Stimulated activated CD8-positive, alpha-beta memory T cell treated with anti-CD3 and anti-CD28 coated beads, Interleukin-4, amount 100 ng/mL, for 4 hours (primary cell): ENCODE measurements around the gene TMEM255B.
"Not testable (repeated sequence)": the region's sequence is repeated elsewhere in the genome, so short reads cannot be mapped to it uniquely, and the experiment has no call there.

Experiments used
- DNase-seq, 2 donors: peaks; one replicate each; pipeline ENCODE4 v3.0.0-alpha.2; 2020; ENCODE audit warnings: low read depth in 2 of 2, low spot score in 1 of 2

The TMEM255B gene

DNA sequence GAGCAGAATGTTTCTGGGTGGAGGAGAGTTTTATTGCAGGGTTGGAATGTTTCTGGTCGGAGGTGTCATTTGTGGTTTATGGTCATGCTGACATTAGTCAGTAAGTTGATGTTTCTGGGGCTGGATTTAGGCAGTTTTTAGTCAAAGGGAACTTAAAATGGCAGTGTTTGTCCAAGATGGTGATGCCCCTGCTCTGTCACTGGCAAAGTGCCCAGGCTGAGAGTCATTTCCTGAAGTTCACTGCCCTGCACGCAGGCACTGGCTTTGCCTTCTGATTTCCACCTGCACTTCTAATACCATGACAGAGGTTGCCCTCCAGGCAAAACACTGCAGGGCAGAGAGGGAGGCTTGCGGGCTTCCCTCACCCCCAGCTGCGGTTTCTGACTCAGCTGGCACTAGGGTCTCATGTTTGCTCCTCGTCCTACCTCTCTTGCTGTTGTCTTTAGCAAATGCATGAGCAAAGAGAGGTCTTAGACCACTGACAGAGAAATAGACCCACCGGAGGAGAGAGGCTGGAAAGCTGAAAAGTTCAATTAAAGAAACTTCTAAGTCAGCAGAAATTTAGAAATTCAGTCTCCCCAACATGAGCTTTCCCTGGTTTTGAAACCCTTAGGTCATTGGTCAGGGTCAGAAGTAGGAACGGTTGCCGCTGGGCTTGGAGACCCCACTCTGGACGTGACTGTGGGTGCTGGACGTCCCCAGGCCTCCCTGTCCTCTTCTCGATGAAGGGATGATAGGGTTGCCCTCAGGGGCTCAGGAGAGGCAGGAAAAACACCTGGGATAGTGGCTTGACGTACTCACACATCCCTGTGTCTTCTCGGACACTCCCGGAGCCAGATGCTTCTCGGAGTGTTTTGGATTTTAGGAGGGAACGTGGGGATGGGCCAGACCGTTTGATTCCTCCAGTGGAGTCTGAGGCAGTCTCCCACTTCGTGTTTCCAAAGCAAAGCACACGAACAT lies 26.3 kb downstream of the TMEM255B start:
- no peak for DNase-seq

DNA sequence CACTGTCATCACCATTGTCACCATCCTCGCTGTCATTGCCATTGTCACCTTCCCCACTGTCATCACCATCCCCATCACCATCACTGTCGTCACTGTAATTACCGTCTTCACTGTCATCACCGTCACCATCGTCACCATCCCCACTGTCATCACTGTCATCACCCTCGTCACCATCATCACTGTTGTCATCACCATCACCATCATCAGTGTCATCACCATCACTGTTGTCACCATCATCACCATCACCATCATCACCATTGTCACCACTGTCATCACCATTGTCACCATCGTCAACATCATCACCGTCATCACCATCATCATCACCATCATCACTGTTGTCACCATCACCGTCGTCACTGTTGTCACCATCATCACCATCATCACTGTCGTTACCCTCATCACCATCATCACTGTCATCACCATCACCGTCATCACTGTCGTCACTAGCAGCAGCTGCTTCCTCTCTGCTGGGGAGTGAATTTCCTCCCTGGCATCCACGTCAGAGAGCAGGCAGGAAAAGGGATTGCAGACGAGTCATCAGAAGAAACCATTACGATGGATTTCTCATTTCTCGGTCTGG lies 27.3 kb downstream of the TMEM255B start:
- no peak for DNase-seq

DNA sequence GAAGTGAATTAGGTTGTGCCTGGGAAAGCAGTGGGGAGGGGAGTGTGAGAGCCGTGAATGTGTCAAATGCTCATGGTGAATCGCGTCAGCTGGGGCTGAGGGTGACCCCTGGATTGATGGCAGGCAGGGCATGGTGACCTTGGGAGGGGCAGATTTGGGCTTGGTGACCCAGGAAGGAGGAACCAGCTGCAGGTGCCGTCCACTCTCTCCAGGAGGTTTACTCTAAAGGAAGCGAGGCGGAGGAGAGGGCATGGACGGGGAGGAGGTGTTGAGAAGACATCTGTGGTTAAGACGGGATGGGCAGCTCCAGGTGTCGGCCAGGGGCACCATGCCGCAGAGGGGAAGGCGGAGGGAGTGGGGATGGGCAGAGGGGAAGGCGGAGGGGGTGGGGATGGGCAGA lies 28.7 kb downstream of the TMEM255B start:
- no peak for DNase-seq

DNA sequence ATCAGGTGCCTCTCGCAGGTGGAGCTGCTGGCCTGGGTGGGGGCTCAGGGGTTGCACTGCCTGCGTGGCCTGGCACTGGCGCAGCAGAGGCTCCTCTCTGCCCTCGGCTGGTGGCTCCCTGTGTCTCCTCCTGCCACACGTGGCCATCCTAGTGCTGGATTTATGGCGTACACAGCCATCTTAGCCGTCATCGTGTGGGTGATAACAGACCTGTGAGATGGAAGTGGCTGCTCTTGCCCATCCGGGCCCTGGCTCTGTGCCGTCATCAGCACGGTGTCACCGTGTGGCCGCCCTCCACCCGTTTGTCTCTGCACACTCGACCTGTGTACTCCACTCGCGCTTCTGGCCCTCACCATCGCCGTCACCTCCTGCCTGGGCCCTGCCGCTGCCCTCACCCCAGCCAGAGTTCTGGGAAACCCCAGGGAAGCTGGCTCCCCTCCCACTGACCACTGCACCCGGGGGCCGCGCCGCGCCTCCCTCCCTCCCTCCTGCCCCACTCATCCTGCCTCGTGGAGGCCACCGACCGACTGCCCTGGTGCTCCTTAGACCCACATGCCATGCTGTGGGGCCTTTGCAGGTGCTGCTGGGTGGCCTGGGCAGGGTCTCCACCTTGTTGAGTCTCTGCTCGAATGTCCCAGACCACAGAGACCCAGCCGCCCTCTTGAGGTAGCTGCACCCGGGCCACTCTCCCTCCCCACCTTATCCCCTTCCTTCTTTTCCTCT lies 29.5 kb downstream of the TMEM255B start:
- no peak for DNase-seq

DNA sequence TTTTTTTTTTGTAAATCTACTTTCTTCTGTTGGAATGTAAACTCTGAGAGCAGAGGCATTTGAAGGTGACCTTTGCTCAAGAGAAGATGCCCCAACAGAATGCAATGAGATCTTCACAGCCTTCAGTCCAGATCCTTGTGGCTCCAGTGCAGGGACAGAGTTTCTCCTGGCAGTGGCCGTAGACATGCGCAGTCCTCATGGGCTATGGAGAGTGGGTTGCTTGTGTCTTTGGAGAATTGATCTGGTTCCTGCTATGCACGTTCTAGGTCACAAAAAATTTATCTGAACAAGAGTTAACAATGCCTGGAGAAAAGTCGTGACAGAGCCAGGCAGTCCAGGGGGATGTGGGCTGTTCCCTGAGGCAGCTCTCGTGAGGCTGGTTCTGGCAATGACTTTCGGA lies 30.1 kb downstream of the TMEM255B start:
- no peak for DNase-seq

DNA sequence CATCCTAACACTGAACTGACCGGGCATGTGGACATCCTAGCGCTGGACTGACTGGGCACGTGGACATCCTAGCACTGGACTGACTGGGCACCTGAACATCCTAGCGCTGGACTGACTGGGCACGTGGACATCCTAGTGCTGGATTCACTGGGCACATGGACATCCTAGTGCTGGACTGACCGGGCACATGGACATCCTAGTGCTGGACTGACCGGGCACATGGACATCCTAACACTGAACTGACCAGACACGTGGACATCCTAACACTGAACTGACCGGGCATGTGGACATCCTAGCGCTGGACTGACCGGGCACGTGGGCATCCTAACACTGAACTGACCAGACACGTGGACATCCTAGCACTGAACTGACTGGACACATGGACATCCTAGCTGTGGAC lies 30.9 kb downstream of the TMEM255B start:
- DNase-seq = not testable (repeated sequence)

DNA sequence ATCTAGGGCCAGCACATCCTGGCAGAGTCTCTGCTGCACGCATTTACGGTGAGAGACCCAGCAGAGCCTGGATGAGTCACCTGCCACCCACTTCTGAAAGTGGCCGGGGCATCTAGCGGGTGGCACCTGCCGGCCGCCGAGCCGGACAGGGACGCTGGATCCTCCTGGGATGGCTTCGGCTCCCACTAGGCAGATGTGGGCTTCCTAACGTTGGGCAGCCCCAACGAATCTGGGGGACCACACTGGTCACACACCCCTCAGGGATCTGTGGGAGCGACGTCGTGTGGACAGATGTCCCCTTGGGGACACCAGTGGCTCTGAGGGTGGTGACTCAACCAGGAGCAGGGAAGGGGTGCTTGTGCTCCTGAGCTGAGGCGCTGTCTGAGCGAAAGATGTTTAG lies 32.2 kb downstream of the TMEM255B start:
- no peak for DNase-seq

DNA sequence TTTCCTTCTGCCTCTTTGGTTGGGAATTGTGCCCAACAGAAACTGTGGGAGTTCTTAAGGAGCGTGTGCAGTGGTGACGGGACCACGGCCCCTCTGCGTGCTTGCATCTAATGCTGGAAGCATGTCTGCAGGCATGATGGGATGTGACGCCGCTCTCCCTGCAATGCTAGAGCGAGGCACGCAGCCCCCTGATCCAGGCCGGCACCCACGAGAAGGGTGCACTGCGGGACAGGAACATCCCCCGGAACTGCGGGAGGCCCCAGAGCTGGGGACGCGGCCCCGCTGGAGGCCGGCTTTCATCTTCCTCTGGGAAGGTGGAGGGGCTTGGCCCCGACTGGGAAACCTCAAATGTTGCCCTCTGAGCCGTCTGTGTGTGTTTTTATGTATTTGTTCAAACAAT lies 32.7 kb downstream of the TMEM255B start:
- DNase-seq = no peak

DNA sequence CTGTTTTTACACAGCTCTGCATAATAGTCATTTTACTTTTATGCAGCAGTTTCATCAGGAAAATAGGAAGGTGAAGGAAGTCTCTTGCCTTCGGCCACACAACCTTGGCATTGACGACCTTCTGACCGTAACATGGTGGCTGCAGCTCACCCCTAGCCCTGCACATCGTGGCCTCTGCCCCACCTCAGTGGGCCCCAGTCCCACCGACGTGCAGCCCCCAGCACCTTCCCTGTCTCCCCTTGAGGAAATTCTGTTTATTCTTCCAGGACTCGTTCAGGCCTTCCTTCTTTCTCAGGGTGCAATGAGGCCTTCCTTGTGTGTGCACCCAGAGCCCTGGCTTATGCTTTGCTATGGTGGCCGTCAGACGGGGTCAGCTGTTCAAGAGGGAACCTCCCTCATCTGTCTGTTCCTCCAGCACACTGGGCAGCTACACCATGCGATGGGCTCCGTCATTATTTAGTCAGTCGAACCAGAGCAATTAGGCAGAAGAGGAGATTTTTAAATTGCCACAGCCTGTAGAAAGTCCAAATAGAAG lies 33.3 kb downstream of the TMEM255B start:
- no peak for DNase-seq

DNA sequence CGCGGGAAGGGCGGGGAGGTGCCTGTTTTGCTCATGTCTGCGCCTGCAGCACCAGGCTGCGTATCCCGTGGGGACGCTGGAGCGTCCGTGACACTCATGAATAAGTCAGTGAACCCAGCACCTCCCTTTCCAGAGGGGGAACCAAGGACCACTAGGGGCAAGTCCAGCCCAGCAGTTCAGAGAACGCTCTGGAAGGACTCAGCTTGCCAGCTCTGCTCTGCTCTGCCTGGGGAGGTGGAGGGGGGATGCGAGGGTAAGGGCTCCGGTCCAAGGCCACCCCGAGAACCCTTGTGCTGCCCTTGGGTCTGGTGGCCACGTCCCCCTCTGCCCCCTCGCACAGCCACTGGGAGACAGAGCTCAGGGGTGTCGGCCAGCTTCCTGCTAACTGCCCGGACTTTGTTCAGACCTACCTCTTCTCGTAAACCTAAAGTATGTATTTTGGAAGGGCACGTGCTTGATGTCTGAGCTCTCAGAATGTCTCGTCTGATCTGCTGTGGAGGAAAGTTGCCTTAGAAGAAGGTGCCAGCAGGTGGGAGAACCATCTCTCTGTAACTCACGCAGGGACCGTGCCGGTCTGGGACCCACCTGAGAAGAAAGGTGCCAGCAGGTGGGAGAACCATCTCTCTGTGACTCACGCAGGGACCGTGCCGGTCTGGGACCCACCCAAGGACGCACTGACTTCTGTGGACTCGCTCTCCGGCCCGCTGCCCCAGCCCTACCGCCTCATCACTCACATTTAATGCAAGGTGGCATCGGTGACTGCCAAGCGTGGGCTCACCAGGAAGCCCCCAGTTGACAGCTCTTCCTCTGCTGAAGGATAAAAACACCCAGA lies 34.1 kb downstream of the TMEM255B start:
- DNase-seq = no peak

DNA sequence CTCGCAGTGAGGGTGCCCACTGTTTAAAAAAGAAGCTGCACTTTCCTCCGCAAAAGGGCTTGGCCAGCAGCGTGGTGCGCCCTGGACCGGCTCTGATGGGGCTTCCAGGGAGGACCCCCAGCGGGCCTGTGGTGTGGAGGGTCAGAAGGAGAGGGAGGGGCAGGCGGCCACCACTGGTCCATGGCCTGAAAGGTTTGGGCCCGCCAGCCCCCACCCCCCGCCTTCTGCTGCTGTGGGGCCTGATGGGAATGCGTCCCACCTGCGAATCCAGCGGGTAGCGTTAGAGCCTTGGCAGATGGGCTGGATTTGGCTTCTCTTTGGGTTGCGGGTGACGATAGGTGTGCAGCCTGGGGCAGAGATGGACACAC lies 34.7 kb downstream of the TMEM255B start:
- DNase-seq = no peak

DNA sequence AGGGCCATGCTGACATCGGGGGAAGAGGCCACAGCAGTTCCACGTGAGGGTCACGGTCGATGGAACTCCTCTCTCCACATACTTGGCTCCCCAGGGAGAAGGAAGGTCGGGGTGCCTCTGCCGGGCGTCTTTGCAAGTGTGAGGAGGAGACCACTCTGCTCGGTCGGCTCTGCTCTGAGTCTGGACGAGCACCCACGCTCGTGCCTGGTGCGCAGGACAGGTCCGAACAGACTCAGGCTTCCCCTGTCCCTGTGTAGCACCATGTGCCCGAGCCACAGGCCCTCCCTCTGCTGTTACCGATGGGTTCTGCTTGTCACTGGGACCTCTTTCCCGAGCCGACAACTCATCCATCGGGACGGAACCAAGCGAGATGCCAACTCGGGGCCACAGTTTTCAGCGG lies 35.1 kb downstream of the TMEM255B start:
- DNase-seq = no peak

DNA sequence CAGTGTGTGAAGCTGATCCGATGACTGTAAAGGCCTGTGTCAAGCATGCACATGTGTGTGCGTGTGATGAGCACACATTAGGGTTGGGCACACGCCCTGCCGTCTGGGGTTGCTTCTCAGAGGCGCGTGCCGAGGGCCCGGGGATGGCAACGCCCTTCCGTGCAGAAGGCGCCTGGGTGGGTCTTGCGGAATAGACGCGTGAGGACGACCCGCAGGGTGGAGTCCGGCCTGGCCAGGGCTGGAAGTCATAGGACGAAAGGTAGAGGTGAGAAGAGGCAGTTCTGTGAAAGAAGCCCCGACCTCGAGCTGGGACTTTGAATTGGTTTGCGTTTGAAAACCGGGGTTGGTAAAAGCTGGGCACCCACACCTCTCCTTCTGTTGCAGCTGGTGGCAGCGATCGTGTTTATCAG lies 35.7 kb downstream of the TMEM255B start:
- DNase-seq = no peak

DNA sequence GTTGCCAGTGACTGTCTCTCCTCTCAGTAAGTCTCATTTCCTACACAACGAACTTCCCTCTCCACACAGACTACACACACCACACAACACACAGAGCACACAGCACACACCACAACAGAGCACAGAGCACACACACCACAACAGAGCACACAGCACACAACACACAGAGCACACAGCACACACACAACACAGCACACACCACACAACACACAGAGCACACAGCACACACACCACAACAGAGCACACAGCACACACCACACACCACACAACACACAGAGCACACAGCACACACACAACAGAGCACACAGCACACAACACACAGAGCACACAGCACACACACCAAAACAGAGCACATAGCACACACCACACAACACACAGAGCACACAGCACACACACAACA lies 36.3 kb downstream of the TMEM255B start:
- DNase-seq = not testable (repeated sequence)

DNA sequence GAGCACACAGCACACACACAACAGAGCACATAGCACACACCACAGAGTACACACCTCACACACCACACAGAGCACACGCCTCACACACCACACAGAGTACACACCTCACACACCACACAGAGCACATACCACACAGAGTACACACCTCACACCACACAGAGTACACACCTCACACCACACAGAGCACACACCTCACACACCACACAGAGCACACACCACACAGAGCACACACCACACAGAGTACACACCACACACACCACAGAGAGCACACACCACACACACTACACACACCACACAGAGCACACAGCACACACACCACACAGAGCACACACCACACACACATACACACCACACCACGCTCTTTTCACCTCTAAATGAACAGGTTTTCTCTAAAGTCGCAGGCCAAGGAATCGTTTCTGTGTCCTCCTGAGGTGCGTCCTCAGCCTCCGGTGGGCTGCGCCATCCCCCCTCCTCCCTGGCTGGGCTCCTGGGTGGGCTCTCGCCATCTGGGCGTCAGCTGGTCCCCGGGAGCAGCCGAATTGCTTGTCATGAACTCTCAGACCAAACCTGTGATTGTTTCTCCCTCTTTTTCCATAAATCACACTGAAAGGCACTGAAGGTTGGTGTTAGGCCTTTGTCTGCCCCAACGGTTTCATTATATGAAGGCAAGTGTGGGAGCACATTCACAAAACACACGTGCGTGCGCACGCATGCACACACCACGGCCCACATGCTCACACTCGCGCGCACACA lies 37.4 kb downstream of the TMEM255B start:
- DNase-seq = no peak

DNA sequence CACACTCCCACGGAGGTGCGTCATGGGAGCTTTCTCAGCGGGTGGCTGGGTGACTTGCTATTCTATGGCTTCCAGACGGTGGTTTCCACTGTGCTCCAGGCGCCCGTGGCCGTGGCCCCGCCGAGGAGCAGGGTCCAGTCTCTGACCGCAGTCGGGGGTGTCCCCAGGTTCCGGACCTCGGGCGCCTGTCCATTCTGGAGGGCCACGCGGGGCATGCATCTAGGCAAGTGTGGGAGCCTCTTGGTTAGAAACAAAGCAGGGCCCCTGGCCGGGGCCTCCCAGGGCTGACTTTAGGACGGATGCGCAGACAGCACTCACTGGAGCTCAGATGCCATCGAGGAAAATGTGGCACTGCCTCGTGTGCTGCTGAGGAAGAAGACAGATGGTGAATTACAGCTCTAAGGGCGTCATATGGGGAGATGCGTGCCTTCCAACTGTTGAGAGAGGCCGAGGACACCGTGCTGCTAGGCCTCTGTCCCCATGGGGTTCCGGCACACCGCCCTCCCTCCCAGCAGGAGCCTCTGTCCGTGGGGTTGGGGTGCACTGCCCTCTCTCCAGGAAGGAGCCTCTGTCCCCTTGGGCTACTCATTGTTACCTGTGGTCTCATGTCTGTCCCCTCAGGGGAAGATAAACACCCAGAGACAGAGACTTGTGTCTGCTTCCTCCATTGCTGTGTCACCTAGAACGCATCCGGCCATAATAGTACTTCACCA lies 38.1 kb downstream of the TMEM255B start:
- no peak for DNase-seq

DNA sequence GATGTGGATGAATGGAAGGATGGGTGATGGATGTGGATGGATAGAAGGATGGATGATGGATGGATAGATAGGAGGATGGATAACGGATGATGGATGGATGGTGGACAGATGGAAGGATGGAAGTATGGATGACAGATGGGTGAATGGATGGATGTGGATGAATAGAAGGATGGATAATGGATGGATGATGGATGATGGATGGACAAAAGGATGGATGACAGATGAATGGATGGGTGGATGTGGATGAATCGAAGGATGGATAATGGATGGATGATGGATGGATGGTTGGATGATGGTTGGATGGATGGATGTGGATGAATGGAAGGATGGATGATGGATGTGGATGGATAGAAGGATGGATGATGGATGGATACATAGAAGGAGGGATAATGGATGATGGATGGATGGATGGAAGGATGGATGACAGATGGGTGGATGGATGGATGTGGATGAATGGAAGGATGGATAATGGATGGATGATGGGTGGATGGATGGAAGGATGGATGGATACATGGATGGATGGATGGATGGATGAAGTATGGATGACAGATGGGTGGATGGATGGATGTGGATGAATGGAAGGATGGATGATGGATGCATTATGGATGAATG lies 39.3 kb downstream of the TMEM255B start:
- DNase-seq = no peak

DNA sequence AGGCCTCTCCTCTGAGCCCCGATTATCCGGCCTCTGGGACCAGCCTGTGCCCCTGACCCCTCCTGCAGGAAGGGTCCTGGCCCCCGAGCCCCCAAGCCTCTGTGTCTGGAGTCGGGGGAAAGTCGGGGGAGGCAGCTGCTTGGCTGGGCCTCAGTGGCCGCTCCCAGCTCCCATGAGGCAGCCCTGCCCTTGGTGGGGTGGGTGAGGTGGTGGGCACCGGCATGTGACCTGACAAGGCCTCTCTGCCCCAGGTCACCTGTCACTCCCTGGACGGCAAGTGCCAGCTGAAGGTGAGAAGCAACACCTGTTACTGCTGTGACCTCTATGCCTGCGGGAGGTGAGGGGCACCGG lies 41.5 kb downstream of the TMEM255B start:
- DNase-seq = no peak

DNA sequence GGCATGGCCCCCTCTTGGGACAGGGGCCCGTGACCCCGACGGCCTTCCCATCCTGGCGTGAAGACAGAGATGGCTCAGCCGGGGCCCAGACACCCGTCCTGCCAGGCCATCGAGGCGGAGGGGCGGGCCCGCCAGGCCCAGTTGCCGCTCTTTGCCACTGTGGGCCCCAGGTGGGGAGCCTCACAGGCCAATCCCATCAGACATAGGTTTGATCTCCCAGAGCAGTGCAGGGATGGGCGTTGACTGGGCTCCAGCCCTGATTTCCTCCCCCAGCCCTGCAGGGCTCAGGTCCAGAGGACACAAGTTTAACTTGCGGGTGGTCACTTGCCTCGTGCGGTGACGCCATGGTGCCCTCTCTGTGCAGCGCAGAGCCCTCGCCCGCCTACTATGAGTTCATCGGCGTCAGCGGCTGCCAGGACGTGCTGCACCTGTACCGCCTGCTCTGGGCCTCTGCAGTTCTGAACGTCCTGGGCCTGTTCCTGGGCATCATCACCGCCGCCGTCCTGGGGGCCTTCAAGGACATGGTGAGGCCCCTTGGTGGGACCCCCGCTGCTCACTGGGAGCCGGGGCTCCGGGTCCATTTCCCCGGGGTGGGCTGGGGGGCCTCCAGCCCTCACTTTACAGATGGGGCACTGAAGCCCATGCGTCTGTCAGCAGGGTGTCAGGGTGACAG lies 42.4 kb downstream of the TMEM255B start:
- DNase-seq = no peak
